Measurements from ENCODE around the gene CAMKV. TPM values are rescaled to one million over a fixed set of nuclear protein-coding genes. Genes with fewer than 3 reads are reported as not detected.
"Not testable (repeated sequence)": the region's sequence is repeated elsewhere in the genome, so short reads cannot be mapped to it uniquely, and the experiment has no call there.

The CAMKV gene
- total RNA-seq, 1 experiment from 2014 or later = 58.2 TPM

DNA sequence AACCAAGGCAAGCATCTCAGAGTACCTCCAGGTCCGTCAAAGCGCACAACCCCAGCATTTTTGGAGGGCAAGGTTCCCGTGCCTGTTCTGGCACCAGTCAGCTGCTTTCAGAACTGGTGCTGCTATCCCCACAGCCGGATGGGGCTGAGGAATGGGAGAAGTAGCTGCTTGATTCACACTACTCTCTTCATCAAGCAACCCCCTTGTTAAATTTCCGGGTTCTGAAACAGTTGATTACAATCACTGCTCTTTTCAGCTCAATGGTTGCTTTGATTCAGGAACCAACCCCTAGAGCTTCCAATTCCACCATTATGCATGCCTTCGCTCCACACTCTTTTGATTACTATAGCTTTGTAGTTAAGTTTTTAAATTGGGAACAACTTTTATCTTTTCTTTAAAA is 43.7 kb downstream of the CAMKV start:
- no peak overlapping the region for H3K27ac Mint-ChIP-seq
- ATAC-seq (no peak), DNase-seq (ENCODE audit: low spot score) (no peak)
- ChIA-PET POLR2A (interaction anchor here (0.5 kb wide), 1 partner anchor 200 kb away, joined by 3 read pairs; no protein-coding TSS in a partner anchor), CTCF (interaction anchor here (0.7 to 2.5 kb wide), 9 partner anchors 9 to 125 kb away, joined by 3 to 14 read pairs (median 5); partner anchors contain the start of genes INKA1 and MON1A)
- peaks cover 15% of the 10 kb centered on the region for H3K36me3 Mint-ChIP-seq
- H3K27me3 Mint-ChIP-seq (ENCODE audit: low read depth) = no peaks in the 10 kb centered on the region
- no peak overlapping the region for H3K4me3 Mint-ChIP-seq
- no peaks in the 10 kb centered on the region for H3K9me3 Mint-ChIP-seq
- TF ChIP-seq ZBTB21 (CRISPR knock-in tag; IDR thresholded peaks at IDR 0.05; ENCODE audit: borderline replicate concordance) (no peak), ZNF121 (CRISPR knock-in tag; IDR thresholded peaks at IDR 0.05) (no peak), ZNF138 (CRISPR knock-in tag; conservative IDR thresholded peaks at IDR 0.05) (no peak), MXD4 (CRISPR knock-in tag; IDR thresholded peaks at IDR 0.05; ENCODE audit: borderline replicate concordance) (no peak), NFYB (CRISPR knock-in tag; conservative IDR thresholded peaks at IDR 0.05; ENCODE audit: low read depth) (no peak), GABPB1 (CRISPR knock-in tag; IDR thresholded peaks at IDR 0.05) (no peak), IRF2 (CRISPR knock-in tag; IDR thresholded peaks at IDR 0.05; ENCODE audit: borderline replicate concordance, low read depth) (no peak), CREB1 (CRISPR knock-in tag; IDR thresholded peaks at IDR 0.05) (no peak)
- TF ChIP-seq, protein P1, sequence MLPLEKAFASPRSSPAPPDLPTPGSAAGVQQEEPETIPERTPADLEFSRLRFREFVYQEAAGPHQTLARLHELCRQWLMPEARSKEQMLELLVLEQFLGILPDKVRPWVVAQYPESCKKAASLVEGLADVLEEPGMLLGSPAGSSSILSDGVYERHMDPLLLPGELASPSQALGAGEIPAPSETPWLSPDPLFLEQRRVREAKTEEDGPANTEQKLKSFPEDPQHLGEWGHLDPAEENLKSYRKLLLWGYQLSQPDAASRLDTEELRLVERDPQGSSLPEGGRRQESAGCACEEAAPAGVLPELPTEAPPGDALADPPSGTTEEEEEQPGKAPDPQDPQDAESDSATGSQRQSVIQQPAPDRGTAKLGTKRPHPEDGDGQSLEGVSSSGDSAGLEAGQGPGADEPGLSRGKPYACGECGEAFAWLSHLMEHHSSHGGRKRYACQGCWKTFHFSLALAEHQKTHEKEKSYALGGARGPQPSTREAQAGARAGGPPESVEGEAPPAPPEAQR (CRISPR knock-in tag; IDR thresholded peaks at IDR 0.05) = no peak
- TF ChIP-seq, protein P2, sequence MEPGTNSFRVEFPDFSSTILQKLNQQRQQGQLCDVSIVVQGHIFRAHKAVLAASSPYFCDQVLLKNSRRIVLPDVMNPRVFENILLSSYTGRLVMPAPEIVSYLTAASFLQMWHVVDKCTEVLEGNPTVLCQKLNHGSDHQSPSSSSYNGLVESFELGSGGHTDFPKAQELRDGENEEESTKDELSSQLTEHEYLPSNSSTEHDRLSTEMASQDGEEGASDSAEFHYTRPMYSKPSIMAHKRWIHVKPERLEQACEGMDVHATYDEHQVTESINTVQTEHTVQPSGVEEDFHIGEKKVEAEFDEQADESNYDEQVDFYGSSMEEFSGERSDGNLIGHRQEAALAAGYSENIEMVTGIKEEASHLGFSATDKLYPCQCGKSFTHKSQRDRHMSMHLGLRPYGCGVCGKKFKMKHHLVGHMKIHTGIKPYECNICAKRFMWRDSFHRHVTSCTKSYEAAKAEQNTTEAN (CRISPR knock-in tag; IDR thresholded peaks at IDR 0.05) = no peak
- TF ChIP-seq, protein P3, sequence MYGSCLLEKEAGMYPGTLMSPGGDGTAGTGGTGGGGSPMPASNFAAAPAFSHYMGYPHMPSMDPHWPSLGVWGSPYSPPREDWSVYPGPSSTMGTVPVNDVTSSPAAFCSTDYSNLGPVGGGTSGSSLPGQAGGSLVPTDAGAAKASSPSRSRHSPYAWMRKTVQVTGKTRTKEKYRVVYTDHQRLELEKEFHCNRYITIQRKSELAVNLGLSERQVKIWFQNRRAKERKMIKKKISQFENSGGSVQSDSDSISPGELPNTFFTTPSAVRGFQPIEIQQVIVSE (CRISPR knock-in tag; IDR thresholded peaks at IDR 0.05; ENCODE audit: borderline replicate concordance) = no peak
- TF ChIP-seq, protein P4, sequence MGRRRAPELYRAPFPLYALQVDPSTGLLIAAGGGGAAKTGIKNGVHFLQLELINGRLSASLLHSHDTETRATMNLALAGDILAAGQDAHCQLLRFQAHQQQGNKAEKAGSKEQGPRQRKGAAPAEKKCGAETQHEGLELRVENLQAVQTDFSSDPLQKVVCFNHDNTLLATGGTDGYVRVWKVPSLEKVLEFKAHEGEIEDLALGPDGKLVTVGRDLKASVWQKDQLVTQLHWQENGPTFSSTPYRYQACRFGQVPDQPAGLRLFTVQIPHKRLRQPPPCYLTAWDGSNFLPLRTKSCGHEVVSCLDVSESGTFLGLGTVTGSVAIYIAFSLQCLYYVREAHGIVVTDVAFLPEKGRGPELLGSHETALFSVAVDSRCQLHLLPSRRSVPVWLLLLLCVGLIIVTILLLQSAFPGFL (CRISPR knock-in tag; IDR thresholded peaks at IDR 0.05; ENCODE audit: borderline replicate concordance) = no peak
- TF ChIP-seq, protein P5, sequence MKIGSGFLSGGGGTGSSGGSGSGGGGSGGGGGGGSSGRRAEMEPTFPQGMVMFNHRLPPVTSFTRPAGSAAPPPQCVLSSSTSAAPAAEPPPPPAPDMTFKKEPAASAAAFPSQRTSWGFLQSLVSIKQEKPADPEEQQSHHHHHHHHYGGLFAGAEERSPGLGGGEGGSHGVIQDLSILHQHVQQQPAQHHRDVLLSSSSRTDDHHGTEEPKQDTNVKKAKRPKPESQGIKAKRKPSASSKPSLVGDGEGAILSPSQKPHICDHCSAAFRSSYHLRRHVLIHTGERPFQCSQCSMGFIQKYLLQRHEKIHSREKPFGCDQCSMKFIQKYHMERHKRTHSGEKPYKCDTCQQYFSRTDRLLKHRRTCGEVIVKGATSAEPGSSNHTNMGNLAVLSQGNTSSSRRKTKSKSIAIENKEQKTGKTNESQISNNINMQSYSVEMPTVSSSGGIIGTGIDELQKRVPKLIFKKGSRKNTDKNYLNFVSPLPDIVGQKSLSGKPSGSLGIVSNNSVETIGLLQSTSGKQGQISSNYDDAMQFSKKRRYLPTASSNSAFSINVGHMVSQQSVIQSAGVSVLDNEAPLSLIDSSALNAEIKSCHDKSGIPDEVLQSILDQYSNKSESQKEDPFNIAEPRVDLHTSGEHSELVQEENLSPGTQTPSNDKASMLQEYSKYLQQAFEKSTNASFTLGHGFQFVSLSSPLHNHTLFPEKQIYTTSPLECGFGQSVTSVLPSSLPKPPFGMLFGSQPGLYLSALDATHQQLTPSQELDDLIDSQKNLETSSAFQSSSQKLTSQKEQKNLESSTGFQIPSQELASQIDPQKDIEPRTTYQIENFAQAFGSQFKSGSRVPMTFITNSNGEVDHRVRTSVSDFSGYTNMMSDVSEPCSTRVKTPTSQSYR (CRISPR knock-in tag; IDR thresholded peaks at IDR 0.05) = no peak
- no peaks in the 10 kb centered on the region for H3K4me1 Mint-ChIP-seq

DNA sequence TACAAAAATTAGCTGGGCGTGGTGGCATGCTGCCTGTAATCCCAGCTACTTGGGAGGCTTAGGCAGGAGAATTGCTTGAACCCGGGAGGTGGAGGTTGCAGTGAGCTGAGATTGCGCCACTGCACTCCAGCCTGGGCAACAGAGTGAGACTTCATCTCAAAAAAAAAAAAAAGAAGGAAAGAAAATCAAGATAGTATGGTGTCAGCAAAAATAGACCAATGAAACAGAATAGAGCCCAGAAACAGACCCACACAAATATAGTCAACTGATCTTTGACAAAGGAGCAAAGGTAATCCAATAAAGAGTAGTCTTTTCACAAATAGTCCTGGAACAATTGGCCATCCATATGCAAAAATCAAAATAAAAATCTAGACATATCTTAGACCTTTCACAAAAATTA is 46.6 kb downstream of the CAMKV start:
- ATAC-seq; DNase-seq (ENCODE audit: low spot score); H3K4me1 Mint-ChIP-seq; POLR2A ChIA-PET; H3K9me3 Mint-ChIP-seq; H3K27me3 Mint-ChIP-seq (ENCODE audit: low read depth); H3K27ac Mint-ChIP-seq; H3K36me3 Mint-ChIP-seq; H3K4me3 Mint-ChIP-seq: not testable (repeated sequence)
- CTCF ChIA-PET = interaction anchor here (0.8 to 1.0 kb wide), 2 partner anchors 20 to 122 kb away, joined by 3 read pairs; partner anchors contain the start of gene INKA1

DNA sequence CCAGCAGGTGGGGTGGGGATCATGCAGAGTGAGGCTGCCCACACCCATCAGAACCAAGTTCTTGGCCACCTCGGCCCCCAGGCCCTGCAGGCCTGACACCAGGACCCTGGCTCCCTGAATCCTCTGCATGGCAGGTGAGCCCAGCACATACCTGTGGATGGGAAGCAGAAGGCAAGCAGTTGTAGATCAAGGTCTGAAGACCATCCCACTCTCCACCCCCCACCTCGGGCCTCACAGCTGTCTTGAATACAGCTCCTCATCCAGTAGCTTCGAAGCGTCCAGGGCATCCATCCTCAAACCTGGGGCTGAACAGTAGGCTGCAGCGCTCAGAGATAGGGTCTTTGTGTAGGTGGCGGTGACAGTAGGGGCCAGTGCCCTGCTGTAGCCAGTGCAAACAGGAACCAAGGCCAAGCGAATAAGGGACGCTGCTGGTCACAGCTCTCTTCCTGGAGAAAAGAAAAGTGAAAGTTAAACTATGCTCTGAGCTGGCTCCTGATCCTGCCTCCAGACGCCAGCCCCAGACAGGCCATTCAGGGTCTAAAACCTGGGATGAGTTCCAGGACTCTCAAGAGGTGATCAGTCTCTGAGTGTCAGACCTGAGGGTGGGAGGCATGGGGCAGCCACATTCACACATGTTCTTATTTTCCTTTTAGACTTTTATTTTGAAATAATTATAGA is 56.1 kb downstream of the CAMKV start, which contains the start of gene UBA7:
TSS of gene UBA7 (minus strand) at position 457 of the 678 bp plus-strand sequence. CDS start at position 291, 166 bp downstream.
- no peaks in the 10 kb centered on the region for H3K27me3 Mint-ChIP-seq (ENCODE audit: low read depth)
- H3K4me3 Mint-ChIP-seq = no peak within 1 kb of the TSS
- H3K9me3 Mint-ChIP-seq = no peaks in the 10 kb centered on the region
- H3K27ac Mint-ChIP-seq = no peak within 1 kb of the TSS
- ChIA-PET CTCF (interaction anchor here (1.2 to 2.5 kb wide), 4 partner anchors 10 to 94 kb away, joined by 4 to 12 read pairs (median 6); partner anchors contain the start of genes AMIGO3 and INKA1), POLR2A (no interaction called here)
- ATAC-seq (no peak), DNase-seq (ENCODE audit: low spot score) (no peak)
- H3K4me1 Mint-ChIP-seq = no peaks in the 10 kb centered on the region
- no peaks in the 10 kb centered on the region for H3K36me3 Mint-ChIP-seq
- no peak for TF ChIP-seq FOXJ3 (CRISPR knock-in tag; IDR thresholded peaks at IDR 0.05; ENCODE audit: borderline replicate concordance)
- no peak for TF ChIP-seq GABPB1 (CRISPR knock-in tag; IDR thresholded peaks at IDR 0.05)
- TF ChIP-seq SP1 (CRISPR knock-in tag; conservative IDR thresholded peaks at IDR 0.05) = no peak
- TF ChIP-seq, protein P6, sequence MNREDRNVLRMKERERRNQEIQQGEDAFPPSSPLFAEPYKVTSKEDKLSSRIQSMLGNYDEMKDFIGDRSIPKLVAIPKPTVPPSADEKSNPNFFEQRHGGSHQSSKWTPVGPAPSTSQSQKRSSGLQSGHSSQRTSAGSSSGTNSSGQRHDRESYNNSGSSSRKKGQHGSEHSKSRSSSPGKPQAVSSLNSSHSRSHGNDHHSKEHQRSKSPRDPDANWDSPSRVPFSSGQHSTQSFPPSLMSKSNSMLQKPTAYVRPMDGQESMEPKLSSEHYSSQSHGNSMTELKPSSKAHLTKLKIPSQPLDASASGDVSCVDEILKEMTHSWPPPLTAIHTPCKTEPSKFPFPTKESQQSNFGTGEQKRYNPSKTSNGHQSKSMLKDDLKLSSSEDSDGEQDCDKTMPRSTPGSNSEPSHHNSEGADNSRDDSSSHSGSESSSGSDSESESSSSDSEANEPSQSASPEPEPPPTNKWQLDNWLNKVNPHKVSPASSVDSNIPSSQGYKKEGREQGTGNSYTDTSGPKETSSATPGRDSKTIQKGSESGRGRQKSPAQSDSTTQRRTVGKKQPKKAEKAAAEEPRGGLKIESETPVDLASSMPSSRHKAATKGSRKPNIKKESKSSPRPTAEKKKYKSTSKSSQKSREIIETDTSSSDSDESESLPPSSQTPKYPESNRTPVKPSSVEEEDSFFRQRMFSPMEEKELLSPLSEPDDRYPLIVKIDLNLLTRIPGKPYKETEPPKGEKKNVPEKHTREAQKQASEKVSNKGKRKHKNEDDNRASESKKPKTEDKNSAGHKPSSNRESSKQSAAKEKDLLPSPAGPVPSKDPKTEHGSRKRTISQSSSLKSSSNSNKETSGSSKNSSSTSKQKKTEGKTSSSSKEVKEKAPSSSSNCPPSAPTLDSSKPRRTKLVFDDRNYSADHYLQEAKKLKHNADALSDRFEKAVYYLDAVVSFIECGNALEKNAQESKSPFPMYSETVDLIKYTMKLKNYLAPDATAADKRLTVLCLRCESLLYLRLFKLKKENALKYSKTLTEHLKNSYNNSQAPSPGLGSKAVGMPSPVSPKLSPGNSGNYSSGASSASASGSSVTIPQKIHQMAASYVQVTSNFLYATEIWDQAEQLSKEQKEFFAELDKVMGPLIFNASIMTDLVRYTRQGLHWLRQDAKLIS (CRISPR knock-in tag; IDR thresholded peaks at IDR 0.05; ENCODE audit: borderline replicate concordance) = no peak
- no peak for TF ChIP-seq MXD4 (CRISPR knock-in tag; IDR thresholded peaks at IDR 0.05; ENCODE audit: borderline replicate concordance)
- no peak for TF ChIP-seq RORB (CRISPR knock-in tag; IDR thresholded peaks at IDR 0.05)
- TF ChIP-seq ATF1 (CRISPR knock-in tag; IDR thresholded peaks at IDR 0.05) = no peak
- no peak for TF ChIP-seq HMGA2 (CRISPR knock-in tag; IDR thresholded peaks at IDR 0.05)
- no peak for TF ChIP-seq ZNF423 (CRISPR knock-in tag; IDR thresholded peaks at IDR 0.05)
